ENCODE measurements around the gene LGALS3BP.

DNA sequence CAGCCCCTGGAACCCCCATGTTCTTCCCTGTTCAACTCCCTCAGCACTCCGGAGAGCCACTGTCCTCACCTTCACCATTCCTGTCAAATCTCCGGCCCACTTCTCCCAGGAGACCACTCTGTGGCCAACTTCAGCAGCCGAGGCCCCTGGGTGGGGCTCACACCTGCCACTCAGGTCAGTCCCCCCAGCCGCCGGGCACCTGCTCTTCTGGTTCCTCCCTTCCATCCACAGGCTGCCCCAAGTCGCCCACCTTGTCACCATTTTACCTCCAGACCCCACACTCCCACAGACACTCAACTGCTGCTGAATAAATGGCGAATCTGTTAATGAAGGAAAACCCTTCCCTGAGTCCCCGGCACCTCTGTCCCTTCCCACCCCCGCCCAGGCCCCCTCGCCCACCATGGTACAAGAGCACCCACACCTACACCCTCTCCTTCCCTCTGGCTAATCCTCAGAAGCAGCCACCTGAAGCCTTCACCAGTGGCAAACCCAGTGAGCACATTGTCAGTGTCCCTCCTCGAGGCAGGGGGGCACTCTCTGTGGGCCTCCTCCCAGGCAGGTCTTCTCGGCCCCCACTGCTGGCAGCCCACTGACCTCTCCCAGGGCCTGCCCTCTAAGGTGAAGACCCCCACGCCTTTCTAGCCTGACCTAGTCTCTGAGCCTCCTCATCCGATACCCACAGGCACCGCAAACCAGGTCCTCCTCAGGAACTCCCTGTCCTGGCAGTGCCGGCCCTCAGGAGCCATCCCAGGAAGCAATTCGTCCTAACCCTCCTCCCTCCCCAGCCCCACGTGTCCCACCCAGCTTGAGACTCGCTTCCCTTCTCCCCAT lies 21.7 kb upstream of the LGALS3BP start:
- TF ChIP-seq EZH2 (IDR thresholded peaks at IDR 0.05; ENCODE audit: low read length), result no peak
- TF ChIP-seq, protein P1, sequence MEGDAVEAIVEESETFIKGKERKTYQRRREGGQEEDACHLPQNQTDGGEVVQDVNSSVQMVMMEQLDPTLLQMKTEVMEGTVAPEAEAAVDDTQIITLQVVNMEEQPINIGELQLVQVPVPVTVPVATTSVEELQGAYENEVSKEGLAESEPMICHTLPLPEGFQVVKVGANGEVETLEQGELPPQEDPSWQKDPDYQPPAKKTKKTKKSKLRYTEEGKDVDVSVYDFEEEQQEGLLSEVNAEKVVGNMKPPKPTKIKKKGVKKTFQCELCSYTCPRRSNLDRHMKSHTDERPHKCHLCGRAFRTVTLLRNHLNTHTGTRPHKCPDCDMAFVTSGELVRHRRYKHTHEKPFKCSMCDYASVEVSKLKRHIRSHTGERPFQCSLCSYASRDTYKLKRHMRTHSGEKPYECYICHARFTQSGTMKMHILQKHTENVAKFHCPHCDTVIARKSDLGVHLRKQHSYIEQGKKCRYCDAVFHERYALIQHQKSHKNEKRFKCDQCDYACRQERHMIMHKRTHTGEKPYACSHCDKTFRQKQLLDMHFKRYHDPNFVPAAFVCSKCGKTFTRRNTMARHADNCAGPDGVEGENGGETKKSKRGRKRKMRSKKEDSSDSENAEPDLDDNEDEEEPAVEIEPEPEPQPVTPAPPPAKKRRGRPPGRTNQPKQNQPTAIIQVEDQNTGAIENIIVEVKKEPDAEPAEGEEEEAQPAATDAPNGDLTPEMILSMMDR (optimal IDR thresholded peaks at IDR 0.05 in 1 of 3, IDR thresholded peaks at IDR 0.05 in 1 of 3, conservative IDR thresholded peaks at IDR 0.05 in 1 of 3; ENCODE audit: extremely low read depth in 1 of 3, insufficient read depth in 2 of 3, low read length in 3 of 3), result no peak
